Measurements from ENCODE around the gene TUBB6. TPM values are rescaled to one million over a fixed set of nuclear protein-coding genes. Genes with fewer than 3 reads are reported as not detected.
A peak's percentile ranks its signal among the peaks of the same experiment; 100 is the strongest.

The TUBB6 gene
- total and polyA plus RNA-seq, 4 donors, result 57.8 to 157 (median 109) TPM

- no peaks in the 10 kb centered on the region for H3K9me3 ChIP-seq (ENCODE audit: control insufficient read depth in 4 of 4, insufficient read depth in 3 of 4, low read length in 3 of 4)
- 81 to 83% methylated on average over 12 of the region's 12 CpGs for WGBS, 2 donors
- no peak for TF ChIP-seq CTCF (IDR thresholded peaks at IDR 0.05; ENCODE audit: control extremely low read depth, extremely low read depth)
Measured at GRCh38 chr18:12305211-12305610, 2.8 kb upstream of the TUBB6 start.

GRCh38 chr18:12305930-12306629 lies 2.0 kb upstream of the TUBB6 start:
- WGBS, 2 donors, result 84 to 94% methylated on average over 25 of the region's 25 CpGs
- H3K9ac ChIP-seq (ENCODE audit: insufficient read depth in 1 of 2, low read length in 2 of 2), result no peak overlapping the region
- H3K36me3 ChIP-seq (ENCODE audit: control insufficient read depth in 4 of 4, insufficient read depth in 4 of 4, low read length in 4 of 4), result peaks cover 1 to 12% (median 7%) of the 10 kb centered on the region in 4 donors
- H3K9me3 ChIP-seq (ENCODE audit: control insufficient read depth in 4 of 4, insufficient read depth in 3 of 4, low read length in 3 of 4), result no peaks in the 10 kb centered on the region
- H3K27ac ChIP-seq (ENCODE audit: low read depth in 1 of 2, low read length in 1 of 2), result no peak overlapping the region
- peak; percentile 19 to 30 (median 25) for DNase-seq
- no peak for ATAC-seq (ENCODE audit: insufficient read depth, low FRiP score)
- H3K27me3 ChIP-seq (ENCODE audit: control insufficient read depth in 3 of 3, insufficient read depth in 3 of 3, low read length in 2 of 3), result peaks cover 0 to 9% (median 3%) of the 10 kb centered on the region in 3 donors
- no peak overlapping the region for H3K4me3 ChIP-seq
- H3K4me1 ChIP-seq (ENCODE audit: control insufficient read depth in 5 of 5, insufficient read depth in 5 of 5, low read length in 5 of 5), result peaks cover 5 to 25% (median 8%) of the 10 kb centered on the region in 5 donors
- no peak for TF ChIP-seq CTCF (IDR thresholded peaks at IDR 0.05; ENCODE audit: control extremely low read depth, extremely low read depth)

More at GRCh38 chr18:12305211-12305610, 2.8 kb upstream of the TUBB6 start:
- no peak for DNase-seq
- Histone ChIP-seq H3K4me3 (no peak overlapping the region), H3K27me3 (ENCODE audit: control insufficient read depth in 3 of 3, insufficient read depth in 3 of 3, low read length in 2 of 3) (peaks cover 0 to 9% (median 3%) of the 10 kb centered on the region in 3 donors), H3K9ac (ENCODE audit: insufficient read depth in 1 of 2, low read length in 2 of 2) (no peak overlapping the region), H3K4me1 (ENCODE audit: control insufficient read depth in 5 of 5, insufficient read depth in 5 of 5, low read length in 5 of 5) (peaks cover 4 to 25% (median 6%) of the 10 kb centered on the region in 5 donors), H3K27ac (ENCODE audit: low read depth in 1 of 2, low read length in 1 of 2) (no peak overlapping the region), H3K36me3 (ENCODE audit: control insufficient read depth in 4 of 4, insufficient read depth in 4 of 4, low read length in 4 of 4) (peaks cover 0 to 6% (median 2%) of the 10 kb centered on the region in 4 donors)
- ATAC-seq (ENCODE audit: insufficient read depth, low FRiP score), result no peak

DNA sequence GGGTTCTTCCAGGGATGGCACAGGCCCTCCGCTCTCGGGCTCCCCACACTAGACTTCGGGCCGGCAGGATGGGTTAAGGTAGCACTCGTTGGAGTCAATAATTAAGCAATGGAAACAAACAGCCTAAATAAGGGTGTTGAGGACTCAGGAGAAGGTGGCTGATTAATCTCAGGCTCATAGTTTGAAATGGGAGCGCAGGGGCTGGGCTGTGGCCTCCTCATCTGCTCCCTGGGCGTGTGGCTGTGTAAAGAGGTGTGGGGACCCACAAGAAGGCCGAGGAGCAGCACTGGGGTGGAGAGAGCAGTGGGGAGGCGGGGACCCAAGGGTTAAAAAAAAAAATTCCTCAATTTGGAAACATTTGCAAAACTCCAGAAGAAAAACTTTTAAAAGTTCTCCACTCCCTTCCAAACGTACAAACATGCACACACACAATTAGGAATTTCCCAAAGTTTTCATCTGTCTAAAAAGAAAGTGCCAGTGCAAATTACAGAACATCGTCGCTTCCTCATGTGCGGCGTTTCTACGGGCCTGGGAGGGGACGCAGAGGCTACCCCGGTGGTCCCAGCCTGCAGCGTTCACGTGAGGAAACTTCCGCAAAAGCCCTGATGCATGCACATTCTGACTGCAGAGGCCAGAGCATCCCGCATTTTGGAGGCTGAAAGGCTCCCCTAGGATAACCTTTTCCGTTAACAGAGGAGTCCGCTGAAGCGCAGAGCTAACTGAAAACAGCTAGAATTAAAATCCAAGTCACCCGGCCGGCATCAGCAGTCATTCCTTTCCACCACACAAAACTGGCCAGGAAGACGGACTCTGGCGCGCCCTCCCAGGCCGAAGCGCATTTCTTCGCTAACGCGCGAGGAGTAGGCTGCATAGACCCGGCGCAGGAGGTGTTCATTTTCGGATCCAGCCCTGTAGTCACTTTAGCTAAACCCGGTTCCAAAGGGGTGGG lies 1.0 kb upstream of the TUBB6 start:
- no peak for TF ChIP-seq CTCF (IDR thresholded peaks at IDR 0.05; ENCODE audit: control extremely low read depth, extremely low read depth)

More for the DNA sequence above, 1.0 kb upstream of the TUBB6 start:
- Histone ChIP-seq H3K36me3 (ENCODE audit: control insufficient read depth in 4 of 4, insufficient read depth in 4 of 4, low read length in 4 of 4) (peaks cover 2 to 17% (median 10%) of the 10 kb centered on the region in 4 donors), H3K4me1 (ENCODE audit: control insufficient read depth in 5 of 5, insufficient read depth in 5 of 5, low read length in 5 of 5) (peaks cover 5 to 25% (median 8%) of the 10 kb centered on the region in 5 donors), H3K4me3 (peak overlapping the region; percentile 29), H3K27ac (ENCODE audit: low read depth in 1 of 2, low read length in 1 of 2) (peak overlapping the region; percentile 97 to 100), H3K9ac (ENCODE audit: insufficient read depth in 1 of 2, low read length in 2 of 2) (peak overlapping the region in 1 of 2 donors; percentile 49), H3K9me3 (ENCODE audit: control insufficient read depth in 4 of 4, insufficient read depth in 3 of 4, low read length in 3 of 4) (peaks cover 0 to 3% (median 0%) of the 10 kb centered on the region in 4 donors), H3K27me3 (ENCODE audit: control insufficient read depth in 3 of 3, insufficient read depth in 3 of 3, low read length in 2 of 3) (peaks cover 0 to 9% (median 3%) of the 10 kb centered on the region in 3 donors)
- DNase-seq (peak; percentile 64 to 71 (median 69)), ATAC-seq (ENCODE audit: insufficient read depth, low FRiP score) (peak; percentile 3)
- 18 to 23% methylated on average over 39 of the region's 39 CpGs for WGBS, 2 donors

All from lung (tissue), 12 donors.